Measurements from ENCODE around the gene IRF9.
A peak's percentile ranks its signal among the peaks of the same experiment; 100 is the strongest.

Gene IRF9

DNA sequence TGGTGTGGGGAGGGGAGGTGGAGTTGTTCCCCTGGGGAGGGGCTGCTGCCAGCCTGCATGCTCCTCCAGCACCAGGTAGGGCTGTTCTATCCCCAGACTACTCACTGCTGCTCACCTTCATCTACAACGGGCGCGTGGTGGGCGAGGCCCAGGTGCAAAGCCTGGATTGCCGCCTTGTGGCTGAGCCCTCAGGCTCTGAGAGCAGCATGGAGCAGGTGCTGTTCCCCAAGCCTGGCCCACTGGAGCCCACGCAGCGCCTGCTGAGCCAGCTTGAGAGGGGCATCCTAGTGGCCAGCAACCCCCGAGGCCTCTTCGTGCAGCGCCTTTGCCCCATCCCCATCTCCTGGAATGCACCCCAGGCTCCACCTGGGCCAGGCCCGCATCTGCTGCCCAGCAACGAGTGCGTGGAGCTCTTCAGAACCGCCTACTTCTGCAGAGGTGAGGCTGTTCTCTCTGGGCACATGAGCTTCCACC lies 3.5 kb downstream of the IRF9 start:
- TF ChIP-seq, protein P1, sequence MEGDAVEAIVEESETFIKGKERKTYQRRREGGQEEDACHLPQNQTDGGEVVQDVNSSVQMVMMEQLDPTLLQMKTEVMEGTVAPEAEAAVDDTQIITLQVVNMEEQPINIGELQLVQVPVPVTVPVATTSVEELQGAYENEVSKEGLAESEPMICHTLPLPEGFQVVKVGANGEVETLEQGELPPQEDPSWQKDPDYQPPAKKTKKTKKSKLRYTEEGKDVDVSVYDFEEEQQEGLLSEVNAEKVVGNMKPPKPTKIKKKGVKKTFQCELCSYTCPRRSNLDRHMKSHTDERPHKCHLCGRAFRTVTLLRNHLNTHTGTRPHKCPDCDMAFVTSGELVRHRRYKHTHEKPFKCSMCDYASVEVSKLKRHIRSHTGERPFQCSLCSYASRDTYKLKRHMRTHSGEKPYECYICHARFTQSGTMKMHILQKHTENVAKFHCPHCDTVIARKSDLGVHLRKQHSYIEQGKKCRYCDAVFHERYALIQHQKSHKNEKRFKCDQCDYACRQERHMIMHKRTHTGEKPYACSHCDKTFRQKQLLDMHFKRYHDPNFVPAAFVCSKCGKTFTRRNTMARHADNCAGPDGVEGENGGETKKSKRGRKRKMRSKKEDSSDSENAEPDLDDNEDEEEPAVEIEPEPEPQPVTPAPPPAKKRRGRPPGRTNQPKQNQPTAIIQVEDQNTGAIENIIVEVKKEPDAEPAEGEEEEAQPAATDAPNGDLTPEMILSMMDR (IDR thresholded peaks at IDR 0.05; ENCODE audit: low read depth, low read length), result no peak
- H3K4me3 ChIP-seq (ENCODE audit: low read depth, low read length), result no peak overlapping the region
- no peak for DNase-seq (ENCODE audit: low read depth, low spot score)
- in situ Hi-C loops (cut with HindIII; ENCODE audit: low sequenced_read_pairs), result no loop called here

DNA sequence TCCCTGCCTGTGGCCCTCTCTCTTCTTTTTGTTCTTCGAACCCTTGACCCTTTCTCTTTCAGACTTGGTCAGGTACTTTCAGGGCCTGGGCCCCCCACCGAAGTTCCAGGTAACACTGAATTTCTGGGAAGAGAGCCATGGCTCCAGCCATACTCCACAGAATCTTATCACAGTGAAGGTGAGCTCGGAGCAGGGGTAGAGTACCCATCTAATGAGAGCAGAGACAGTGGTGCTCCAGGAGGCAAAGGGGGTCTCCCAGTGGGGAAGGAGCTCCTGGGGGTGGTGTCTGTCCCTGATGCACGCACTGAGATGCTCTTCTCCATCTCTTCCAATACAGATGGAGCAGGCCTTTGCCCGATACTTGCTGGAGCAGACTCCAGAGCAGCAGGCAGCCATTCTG lies 4.7 kb downstream of the IRF9 start:
- in situ Hi-C loops (cut with HindIII; ENCODE audit: low sequenced_read_pairs), result no loop called here
- TF ChIP-seq, protein P1 (IDR thresholded peaks at IDR 0.05; ENCODE audit: low read depth, low read length), result no peak
- no peak for DNase-seq (ENCODE audit: low read depth, low spot score)
- H3K4me3 ChIP-seq (ENCODE audit: low read depth, low read length), result no peak overlapping the region

DNA sequence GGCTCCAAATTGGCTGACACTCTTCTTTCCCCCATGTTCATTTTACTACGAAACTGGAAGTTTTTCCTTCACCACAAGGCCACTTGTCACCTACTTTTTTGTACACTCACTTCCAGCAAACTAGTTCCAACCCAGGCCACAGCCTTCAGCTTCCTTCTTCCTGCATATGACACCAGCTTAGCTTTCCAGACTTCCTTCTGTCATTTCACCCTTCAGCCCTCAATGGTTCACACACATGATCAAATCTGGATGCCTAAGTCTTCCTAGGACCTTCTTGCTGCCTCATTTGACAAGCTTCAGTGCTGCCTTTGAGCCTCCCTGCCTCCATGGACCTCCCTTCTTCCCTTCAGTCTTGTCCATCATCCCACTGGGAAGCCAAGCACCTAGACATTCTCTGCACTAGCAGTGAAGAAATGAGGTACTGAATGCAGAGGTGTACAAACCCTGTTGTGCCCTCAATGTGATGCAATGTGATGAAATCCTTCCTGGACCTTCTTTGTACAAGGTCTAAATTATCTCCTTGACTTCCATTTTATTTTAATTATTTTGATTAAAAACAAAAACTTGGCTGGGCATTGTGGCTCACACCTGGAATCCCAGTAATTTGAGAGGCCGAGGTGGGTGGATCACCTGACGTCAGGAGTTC lies 6.5 kb downstream of the IRF9 start:
- TF ChIP-seq, protein P1 (IDR thresholded peaks at IDR 0.05; ENCODE audit: low read depth, low read length), result no peak
- H3K4me3 ChIP-seq (ENCODE audit: low read depth, low read length), result no peak overlapping the region
- DNase-seq (ENCODE audit: low read depth, low spot score), result no peak
- in situ Hi-C loops (cut with HindIII; ENCODE audit: low sequenced_read_pairs), result no loop called here

DNA sequence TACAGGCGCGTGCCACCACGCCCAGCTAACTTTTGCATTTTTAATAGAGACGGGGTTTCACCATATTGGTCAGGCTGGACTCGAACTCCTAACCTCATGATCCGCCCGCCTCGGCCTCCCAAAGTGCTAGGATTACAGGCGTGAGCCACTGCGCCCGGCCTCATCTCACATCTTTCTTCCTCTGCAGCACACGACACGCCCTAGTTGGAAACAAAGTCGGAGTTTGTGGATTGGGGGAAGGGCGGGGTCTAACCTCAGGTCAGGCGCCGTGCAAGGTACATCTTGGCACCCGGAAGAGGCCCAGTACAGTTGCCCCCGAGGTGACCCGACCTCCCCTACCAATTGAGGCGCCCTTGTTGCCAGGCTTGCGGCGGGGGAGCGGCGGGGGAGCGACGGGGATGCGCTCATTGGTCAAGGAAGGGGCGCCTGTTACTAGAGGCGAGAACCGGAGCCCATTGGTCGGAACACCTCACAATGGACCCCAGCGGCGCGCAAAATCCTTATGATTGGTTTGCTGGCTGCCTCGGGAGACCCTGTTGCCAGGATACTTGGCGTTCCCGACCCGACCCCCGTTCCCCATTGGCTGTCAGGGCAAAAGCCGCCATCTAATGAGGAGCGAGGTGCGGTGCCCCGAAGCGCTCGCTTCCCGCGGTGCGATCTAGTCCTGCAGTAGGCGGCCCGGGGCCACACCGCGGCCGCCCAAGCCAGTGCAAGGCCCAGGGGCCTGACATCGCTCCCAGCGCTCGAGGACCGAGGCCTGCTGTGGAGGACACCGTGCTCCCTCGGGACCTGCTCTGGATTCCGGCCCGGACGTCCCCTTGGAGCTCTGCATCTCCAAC lies 10.6 kb downstream of the IRF9 start, which contains the start of gene REC8:
Gene REC8 (plus strand): TSS at position 659 of the 839 bp plus-strand sequence. CDS start 473 bp downstream, outside the sequence.
- H3K4me3 ChIP-seq (ENCODE audit: low read depth, low read length), result peak within 1 kb of the TSS; percentile 63
- in situ Hi-C loops (cut with HindIII; ENCODE audit: low sequenced_read_pairs), result no loop called here
- TF ChIP-seq, protein P1 (IDR thresholded peaks at IDR 0.05; ENCODE audit: low read depth, low read length), result no peak

DNA sequence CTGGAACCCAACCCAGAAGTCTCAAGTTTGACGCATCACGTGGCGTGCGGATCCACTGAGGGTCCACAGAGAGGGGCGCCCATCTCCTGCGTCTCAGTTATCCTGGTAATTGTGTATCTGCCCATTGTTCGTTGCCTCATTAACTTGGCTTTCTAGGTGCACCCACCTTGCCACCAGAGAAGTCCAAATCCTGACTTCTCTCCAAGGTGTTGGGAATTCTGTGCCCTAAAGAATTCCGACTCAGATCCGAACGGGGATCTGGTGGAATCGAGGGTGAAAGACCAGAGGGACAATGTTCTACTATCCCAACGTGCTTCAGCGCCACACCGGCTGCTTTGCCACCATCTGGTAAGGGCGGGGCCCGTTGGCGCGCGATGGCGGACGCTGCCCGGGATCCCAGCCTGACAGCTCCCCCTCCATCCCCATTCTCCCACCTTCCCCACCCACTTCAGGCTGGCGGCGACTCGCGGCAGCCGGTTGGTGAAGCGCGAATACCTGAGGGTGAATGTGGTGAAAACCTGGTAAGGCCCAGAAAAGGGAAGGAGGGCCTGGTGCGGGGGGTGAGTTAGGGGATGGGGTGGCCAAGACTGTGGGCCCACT lies 11.3 kb downstream of the IRF9 start:
- in situ Hi-C loops (cut with HindIII; ENCODE audit: low sequenced_read_pairs), result no loop called here
- H3K4me3 ChIP-seq (ENCODE audit: low read depth, low read length), result peak overlapping the region; percentile 63

More for the DNA sequence above, 10.6 kb downstream of the IRF9 start, which contains the start of gene REC8:
- peak; percentile 97 for DNase-seq (ENCODE audit: low read depth, low spot score)

DNA sequence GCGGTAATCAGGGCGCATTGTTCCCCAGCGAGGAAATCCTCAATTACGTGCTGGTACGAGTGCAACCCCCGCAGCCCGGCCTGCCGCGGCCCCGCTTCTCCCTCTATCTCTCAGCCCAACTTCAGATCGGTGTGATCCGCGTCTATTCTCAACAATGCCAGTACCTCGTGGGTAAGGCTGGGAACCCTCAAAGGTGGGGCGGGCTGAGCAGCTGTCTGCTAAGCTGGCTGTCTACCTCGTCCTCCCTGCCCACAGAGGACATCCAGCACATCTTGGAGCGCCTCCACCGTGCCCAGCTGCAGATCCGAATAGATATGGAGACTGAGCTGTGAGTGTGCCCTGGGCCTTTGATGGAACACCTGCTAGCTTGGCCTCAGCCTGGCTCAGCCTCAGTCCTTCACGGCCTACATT lies 11.8 kb downstream of the IRF9 start:
- TF ChIP-seq, protein P1 (IDR thresholded peaks at IDR 0.05; ENCODE audit: low read depth, low read length), result no peak
- in situ Hi-C loops (cut with HindIII; ENCODE audit: low sequenced_read_pairs), result no loop called here
- DNase-seq (ENCODE audit: low read depth, low spot score), result no peak
- H3K4me3 ChIP-seq (ENCODE audit: low read depth, low read length), result peak overlapping the region; percentile 63

More for the DNA sequence above, 11.3 kb downstream of the IRF9 start:
- DNase-seq (ENCODE audit: low read depth, low spot score), result no peak
- TF ChIP-seq, protein P1 (IDR thresholded peaks at IDR 0.05; ENCODE audit: low read depth, low read length), result no peak

Measured in astrocyte of the spinal cord (primary cell).